Stimulated activated CD8-positive, alpha-beta memory T cell treated with anti-CD3 and anti-CD28 coated beads, Interleukin-4, amount 100 ng/mL, for 4 hours (primary cell): ENCODE data around the gene CLCF1.
A peak's percentile ranks its signal among the peaks of the same experiment; 100 is the strongest.

ENCODE experiments used
- DNase-seq, 2 donors: peaks; one replicate each; pipeline ENCODE4 v3.0.0-alpha.2; 2020; ENCODE audit warnings: low read depth in 2 of 2, low spot score in 1 of 2

CLCF1 gene

GRCh38 chr11:67372993-67373647 lies at the start of gene CLCF1:
TSS of gene CLCF1 (minus strand) at chr11:67373598. CDS start at chr11:67373539, 59 bp downstream.
- no peak for DNase-seq

GRCh38 chr11:67422891-67423290 lies 49.5 kb upstream of the CLCF1 start:
- no peak for DNase-seq

- DNase-seq: no peak
Measured at GRCh38 chr11:67421430-67422031, 48.1 kb upstream of the CLCF1 start.

- DNase-seq: peak; percentile 96 to 98
Measured at GRCh38 chr11:67420646-67421429, 47.4 kb upstream of the CLCF1 start.

GRCh38 chr11:67420147-67420645 lies 46.8 kb upstream of the CLCF1 start:
- DNase-seq: no peak

- no peak for DNase-seq
Measured at GRCh38 chr11:67419325-67420049, 46.1 kb upstream of the CLCF1 start.

- DNase-seq: no peak
Measured at GRCh38 chr11:67418476-67419281, 45.3 kb upstream of the CLCF1 start.

GRCh38 chr11:67417425-67417824 lies 44.0 kb upstream of the CLCF1 start:
- DNase-seq: no peak

- peak; percentile 53 to 68 for DNase-seq
Measured at GRCh38 chr11:67416416-67417335, 43.3 kb upstream of the CLCF1 start.

GRCh38 chr11:67415501-67416304 lies 42.3 kb upstream of the CLCF1 start, which contains the start of gene CARNS1:
TSS of gene CARNS1 (plus strand) at chr11:67415678. CDS start at chr11:67416200, 522 bp downstream.
- DNase-seq: no peak

GRCh38 chr11:67413266-67413849 lies 40.0 kb upstream of the CLCF1 start:
- DNase-seq: no peak

GRCh38 chr11:67412495-67413179 lies 39.2 kb upstream of the CLCF1 start:
- no peak for DNase-seq

GRCh38 chr11:67411785-67412152 lies 38.4 kb upstream of the CLCF1 start:
- no peak for DNase-seq

- DNase-seq: no peak
Measured at GRCh38 chr11:67410984-67411784, 37.8 kb upstream of the CLCF1 start.

GRCh38 chr11:67410369-67410831 lies 37.0 kb upstream of the CLCF1 start:
- DNase-seq: no peak

- no peak for DNase-seq
Measured at GRCh38 chr11:67409781-67410368, 36.5 kb upstream of the CLCF1 start.
